ENCODE measurements around the gene SERTAD3.
"Not testable (repeated sequence)": the region's sequence is repeated elsewhere in the genome, so short reads cannot be mapped to it uniquely, and the experiment has no call there.

The SERTAD3 gene

DNA sequence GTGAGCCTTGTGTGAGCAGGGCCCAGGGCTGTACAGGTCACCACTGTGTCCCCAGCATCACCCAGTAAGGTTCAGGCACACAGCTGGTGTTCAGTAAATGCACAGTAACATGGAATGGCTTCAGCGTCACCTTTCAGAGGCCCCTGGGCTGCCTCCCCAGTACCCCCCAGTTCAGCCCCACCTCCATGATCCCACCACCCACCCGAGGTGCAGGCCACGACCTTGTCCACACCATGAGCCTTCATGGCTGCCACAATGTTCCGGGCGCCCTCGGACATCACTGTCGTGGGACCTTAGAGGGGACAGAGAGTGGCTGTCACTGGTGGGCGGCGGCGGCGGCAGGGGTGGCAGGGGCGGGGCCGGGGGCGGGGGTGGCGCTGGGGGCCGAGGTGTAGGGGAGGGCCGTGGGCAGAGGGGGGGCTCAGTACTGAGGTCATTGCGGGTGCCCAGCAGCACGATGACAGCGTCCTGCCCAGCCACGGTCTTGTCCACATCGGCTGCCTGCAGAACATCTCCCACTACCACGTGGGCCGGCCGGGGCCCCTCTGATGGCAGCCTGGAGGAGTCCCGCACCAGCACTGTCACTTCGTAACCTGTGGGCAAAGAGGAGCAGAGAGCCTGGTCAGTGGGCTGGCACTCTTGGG lies 13.9 kb upstream of the SERTAD3 start:
- no peak for DNase-seq

DNA sequence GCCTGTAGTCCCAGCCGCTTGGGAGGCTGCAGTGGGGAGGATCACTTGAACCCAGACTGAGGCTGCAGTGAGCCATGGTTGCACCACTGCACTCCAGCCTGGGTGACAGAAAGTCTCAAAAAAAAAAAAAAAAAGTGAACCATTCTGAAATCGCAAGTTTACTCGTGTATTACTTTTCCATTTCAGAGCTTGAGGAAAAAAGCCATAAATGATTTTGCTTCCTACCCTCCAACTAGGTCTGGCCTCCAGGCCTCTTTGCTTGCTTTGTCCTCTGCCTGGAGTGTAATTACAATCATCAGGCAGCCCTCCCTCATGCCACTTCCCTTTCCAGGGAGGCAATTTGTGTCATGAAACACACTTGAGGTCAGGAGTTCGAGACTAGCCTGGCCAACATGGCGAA lies 12.9 kb upstream of the SERTAD3 start:
- DNase-seq = no peak

DNA sequence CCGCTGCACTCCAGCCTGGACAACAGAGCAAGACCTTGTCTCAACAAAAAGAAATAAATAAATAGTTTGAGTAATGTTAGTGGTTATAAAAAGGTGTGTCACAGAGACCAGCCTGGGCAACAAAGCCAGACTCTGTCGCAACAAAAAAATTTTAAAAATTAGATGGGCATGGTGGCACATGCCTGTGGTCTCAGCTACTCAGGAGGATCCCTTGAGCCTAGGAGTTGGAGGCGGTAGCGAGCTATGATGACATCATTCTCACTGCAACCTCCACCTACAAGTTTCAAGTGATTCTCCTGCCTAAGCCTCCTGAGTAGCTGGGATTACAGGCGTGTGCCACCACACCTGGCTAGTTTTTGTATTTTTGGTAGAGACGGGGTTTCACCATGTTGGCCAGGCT lies 9.8 kb upstream of the SERTAD3 start:
- DNase-seq = not testable (repeated sequence)

DNA sequence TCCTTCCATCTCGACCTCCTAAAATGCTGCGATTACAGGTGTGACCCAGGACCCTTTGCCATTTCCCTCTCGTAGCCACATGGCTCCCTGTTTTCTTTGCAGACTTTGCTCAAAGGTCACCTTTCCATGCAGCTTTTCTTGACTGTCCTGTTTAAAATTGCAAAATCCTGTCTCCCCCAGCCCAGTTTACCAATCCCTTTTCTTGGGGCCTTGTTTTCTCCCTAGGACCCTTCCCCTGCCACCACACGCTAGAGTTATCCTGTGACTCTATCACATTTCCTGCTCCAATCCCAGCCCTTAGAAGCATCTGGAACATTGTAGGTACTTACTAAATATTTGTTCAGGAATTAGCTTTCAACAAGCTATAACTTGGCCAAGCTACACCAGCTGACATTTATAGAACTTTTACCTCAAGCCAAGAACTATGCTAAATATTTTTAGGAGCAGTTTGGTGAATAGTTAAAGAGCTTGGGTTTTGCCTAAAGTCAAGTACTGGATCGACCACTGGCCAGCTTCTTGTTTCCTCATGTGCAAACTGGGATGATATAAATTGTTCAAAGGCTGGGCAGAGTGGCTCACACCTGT lies 9.1 kb upstream of the SERTAD3 start:
- DNase-seq = no peak

DNA sequence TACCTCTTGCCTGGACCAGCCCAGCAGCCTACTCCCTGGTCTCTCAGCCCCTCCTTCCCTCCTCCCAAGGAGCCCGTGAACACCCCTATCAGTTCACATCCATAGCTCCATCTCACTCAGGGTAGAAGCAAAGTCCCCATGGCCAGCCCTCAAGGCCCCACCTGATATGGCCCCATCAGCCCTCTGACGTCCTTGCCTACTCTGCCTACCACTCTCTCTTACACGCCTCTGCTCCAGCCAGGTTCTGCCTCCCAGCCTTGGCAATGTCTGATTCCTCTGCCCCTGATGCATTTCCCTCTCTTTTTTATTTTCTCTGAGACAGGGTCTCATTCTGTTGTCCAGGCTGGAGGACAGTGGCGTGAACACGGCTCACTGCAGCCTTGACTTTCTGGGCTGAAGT lies 7.9 kb upstream of the SERTAD3 start:
- DNase-seq = no peak

DNA sequence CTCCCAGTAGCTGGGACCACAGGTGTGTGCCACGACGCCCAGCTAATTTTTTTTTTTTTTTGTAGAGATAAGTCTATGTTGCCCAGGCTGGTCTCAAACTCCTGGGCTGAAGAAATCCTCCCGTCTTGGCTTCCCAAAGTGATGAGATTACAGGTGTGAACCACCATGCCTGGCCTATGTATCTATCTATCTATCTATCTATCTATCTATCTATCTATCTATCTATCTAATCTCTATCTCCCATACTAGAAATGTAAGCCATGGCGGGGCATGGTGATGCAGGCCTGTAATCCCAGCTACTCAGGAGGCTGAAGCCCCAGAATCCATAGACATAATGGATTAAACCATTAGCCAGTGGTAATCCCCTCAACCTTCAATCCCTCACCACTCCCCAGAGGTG lies 6.5 kb upstream of the SERTAD3 start:
- no peak for DNase-seq

DNA sequence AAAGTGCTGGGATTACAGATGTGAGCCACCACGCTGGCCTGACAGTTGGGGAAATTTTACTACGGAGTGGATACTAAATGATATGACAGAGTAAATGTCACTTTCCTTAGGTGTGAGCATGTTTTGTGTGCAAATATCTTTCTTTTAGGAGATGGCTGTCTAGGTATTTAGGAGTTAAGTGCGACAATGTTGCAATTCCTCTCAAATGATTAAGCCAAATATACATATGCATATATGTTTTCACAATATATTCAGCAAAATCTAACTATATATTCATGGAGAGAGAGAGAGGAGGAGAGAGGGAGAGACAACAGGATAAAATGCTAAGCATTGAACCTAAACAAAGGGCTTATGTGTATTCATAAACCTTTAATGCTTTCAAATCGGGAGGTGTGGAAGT lies 5.4 kb upstream of the SERTAD3 start:
- no peak for DNase-seq

DNA sequence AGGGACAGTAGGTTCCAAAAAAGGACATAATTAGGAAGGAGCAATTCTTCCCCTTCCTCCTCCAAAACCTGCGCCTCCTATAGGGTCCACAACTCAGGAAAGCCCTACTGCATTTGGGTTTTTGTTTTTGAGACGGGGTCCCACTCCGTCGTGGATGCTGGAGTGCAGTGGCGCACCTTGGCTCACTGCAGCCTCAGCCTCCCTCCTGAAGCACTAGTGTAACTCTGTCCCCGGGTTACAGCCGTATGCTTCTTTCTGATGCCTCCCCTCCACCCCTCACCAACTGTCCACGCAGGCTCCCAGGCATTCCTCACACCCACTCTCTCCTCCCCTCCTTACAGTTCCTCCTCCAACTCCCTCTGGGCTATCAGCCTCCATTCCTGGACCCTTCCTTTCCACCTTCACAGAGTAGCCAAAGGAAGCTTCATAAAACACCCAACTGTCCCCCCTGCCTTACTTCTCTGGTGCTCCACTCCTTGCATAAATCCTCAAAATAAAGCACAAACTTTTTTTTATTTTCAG lies 2.2 kb upstream of the SERTAD3 start:
- DNase-seq = no peak

DNA sequence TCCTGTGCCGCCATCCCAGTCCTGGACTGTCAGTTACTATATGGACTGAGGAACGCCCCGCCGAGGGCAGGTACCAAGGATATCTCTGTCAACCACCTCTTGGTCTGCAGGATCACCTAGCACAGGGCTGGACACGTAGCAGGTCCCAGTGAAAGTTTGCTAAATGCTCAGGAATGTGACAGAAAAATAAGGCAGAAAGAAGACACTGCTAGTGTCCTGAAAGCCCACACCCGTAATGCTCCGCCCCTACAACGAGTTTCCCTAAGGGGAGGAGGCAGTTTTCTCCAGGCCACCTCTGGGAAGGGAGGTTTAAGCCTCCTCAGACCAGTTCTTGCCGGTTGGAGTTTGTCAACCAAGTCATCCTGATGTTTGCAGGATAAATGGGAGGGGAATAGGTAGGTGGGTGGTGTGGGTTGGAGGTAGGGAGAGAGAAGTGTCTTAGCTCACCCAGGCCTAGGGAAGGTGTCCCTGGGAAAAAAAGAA lies 1.7 kb upstream of the SERTAD3 start:
- DNase-seq = no peak

DNA sequence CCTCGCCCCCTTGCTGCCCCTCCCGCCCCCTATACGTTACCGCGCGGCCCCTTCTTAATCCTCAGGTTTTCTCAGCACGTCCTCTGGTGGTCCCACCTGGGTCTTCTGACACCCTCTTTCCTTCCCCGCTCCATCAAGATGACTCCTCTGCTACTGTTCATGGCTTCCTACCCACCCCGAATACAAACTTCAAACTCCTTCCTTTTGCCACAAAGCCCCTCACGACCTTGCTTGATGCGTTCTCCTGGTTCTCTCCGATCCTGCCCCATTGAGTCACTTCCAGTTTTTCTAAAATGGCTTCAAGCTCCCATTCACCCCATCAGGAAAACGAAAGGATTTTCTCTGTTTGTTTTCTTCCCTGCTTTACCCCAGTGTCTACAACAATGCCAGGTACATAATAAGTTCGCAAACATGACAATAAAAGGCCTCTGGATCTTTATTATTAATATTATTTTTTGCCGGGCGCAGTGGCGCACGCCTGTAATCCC lies 734 bp upstream of the SERTAD3 start:
- DNase-seq = no peak

DNA sequence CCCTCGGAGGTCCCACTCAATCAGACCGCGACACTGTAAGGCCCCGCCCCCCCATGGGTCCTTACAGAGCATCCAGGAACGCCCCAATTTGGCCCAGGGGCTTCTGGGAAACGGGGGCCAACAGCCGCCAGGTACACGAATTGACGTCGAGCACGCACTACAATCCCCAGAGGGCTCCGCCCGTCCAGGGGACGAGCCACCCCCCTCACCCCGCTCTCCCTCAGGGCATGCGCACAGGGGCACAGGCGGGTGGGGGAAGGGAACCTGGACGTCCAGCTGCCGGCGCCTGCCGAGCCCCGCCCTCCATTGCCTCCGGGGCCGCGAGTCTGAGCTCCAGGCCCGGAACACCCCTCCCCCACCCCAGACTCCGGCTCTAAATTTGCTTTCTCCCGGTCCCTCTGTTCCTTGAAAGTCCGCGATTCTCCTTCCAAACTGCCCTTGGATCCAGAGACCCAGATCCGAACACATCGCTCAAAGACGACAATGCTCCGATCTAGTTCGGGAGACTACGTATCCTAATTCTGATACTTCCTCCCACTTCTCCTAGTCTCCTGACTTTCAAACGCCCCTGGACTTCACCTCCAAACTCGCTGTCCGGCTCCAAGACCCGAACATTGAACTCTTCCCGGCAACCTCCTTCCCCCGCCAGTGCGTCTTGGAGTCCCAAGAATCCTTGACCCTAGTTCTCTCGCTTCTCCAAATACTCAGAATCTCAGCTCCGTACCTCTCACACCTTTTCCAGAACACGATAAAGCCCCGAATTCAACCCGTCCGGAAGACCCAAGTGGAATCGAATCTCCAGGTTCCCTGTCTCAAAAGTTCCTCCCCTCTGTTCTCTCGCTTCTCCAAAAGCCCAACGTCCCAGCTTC lies 770 bp downstream of the SERTAD3 start:
- DNase-seq = peak; percentile 99

DNA sequence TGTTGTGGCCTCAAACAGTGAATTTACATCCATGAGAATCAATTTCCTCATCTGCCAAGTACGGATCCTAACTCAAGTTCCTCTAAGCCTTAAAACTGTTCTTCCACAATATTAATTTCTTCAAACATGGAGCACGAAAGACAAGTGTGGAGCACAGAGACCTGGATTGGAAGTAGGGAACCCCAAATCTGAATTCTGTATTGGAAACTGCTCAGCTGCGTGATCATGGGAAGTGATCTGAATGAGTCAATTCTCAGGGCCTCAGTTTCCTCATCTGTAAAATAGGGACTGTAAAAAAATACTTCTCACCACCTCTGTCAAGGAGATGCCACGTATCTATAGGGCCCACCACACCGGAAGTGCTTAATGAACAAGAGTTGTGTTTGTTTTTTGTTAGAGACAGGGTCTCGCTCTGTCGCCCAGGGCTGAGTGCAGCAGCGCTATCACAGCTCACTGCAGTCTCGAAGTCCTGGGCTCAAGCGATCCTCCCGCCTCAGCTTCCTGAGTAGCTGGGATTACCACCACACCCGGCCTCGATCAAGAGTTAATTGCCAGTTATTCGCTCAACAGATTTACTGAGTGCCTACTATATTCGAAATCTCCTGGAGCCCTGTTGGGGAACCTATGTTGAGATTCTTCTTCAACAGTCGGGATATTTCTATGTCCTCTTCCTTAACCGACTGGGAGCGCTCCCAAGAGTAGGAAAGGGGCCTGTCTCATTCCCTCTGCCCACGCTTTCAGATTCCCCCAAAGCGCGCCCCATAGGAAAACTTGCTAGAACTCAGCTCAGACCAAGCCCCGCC lies 1.6 kb downstream of the SERTAD3 start:
- DNase-seq = no peak

DNA sequence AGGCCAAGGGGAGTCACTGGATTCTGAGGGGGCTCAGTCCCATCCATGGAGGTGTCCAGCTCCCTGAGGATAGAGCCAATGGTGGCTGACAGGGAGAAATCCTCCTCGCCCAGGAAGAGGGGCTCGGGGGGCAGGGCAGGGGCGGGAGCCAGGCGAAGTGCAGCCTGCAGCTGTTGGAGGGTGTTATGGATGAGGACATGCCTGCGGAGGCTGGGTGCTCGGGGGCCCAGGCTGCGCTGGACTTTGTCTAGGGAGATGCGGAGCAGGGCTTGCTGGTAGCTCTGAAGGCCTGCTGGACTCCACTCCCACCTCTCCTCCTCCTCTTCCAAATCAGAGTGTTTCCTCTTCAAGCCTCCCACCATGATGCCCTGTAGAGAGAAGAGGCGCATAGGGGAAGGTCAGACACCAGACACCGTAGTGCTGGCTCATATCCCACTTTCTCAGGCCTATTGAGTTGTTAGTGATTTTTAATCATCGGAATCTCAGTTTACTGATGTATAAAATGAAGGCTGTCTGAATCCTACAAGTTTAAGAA lies 2.3 kb downstream of the SERTAD3 start:
- no peak for DNase-seq

DNA sequence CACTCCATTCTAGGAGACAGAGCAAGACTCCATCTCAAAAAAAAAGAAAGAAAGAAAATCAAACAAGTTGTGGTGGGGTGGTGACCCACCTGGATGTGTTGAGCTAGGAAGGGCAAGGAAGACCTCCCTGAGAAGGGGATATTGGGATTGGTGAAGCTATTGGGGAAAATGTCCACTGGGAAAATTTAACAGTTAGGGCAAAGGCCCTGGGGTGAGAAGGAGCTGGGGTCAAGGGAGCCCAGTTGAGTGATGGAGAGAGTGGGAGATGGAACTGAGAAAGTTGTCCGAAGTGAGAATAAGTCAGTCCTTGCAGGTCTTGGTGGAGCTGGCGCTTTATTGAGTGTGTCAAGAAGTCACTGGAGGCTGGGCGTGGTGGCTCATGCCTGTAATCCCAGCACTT lies 5.9 kb downstream of the SERTAD3 start:
- no peak for DNase-seq

DNA sequence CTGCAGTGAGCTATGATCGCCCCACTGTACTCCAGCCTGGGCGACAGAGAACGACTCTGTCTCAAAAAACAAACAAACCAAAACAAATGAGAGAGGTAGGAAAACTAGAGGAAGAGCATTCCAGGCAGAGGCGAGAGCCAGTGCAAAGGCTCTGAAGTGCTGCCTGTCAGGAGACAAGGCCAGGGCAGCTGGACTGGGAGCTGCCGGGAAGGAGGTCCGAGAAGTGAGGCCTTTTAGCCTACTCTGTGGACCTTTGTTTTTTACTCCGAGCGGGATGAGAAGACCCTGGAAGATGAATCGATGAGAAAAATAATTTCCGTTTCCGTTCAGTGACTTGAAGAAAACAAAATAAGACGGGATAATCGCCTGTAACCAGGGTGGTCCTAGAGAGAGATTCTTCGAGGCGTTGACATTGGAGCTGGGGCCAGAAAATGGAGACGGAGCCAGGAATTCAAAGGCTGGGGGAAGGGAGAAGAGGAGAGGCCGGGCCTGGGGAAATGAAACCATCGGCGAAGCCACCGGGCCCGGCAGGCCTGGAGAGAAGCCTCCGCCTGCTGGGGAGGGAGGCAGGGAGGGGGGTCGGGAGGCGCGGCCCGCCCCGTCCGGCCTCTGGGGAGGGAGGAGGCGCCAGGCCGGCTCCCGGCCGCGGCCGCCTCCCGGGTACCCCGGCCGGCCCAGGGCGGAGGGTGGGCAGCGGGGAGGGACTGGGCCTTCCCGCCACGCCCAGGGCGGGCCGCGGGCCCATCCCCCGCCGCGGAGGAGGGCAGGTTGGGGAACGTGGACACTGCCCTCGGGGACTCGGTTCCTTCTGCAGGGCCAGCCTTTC lies 10.5 kb downstream of the SERTAD3 start:
- peak; percentile 87 to 88 for DNase-seq

DNA sequence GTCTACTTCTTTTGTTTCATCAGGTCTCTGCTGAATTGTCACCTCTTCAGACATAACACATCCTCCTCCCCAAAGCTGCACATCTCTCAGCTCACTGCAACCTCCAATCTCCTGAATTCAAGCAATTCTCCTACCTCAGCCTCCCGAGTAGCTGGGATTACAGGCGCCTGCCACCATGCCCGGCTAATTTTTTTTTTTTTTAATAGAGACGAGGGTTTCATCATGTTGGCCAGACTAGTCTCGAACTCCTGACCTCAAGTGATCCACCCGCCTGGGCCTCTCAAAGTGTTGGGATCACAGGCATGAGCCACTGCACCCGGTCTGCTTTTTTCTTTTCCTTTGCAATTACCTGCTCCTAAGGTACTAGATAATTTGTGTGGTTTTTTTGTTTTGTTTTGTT lies 11.4 kb downstream of the SERTAD3 start:
- DNase-seq = not testable (repeated sequence)

DNA sequence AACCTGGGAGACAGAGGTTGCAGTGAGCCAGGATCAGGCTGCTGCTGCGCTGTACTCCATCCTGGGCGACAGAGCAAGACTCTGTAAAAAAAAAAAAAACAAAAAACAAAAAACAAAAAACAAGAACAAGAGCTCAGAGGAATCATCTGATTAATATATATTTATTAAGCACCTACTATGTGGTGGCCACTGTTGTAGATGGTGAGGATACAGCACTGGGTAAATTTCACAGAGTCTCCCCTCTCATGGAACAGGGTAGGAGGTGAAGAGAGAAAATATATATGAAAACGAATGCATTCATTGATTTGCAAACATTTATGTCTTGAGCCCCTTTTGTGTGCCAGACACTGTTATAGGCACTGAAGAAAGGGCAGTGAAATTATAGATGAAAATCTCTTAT lies 12.4 kb downstream of the SERTAD3 start:
- DNase-seq = no peak

DNA sequence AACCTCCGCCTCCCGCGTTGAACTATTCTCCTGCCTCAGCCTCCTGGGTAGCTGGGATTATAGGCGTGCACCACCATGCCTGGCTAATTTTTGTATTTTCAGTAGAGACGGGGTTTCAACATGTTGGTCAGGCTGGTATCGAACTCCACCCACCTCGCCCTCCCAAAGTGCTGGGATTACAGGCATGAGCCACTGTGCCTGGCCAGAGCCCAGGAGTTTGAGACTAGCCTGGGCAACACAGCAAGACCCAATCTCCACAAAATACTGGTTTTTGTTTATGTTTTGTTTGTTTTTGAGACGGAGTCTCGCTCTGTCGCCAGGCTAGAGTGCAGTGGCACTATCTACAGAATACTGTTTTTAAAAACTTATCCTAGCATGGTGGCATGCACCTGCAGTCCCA lies 13.9 kb downstream of the SERTAD3 start:
- not testable (repeated sequence) for DNase-seq

DNA sequence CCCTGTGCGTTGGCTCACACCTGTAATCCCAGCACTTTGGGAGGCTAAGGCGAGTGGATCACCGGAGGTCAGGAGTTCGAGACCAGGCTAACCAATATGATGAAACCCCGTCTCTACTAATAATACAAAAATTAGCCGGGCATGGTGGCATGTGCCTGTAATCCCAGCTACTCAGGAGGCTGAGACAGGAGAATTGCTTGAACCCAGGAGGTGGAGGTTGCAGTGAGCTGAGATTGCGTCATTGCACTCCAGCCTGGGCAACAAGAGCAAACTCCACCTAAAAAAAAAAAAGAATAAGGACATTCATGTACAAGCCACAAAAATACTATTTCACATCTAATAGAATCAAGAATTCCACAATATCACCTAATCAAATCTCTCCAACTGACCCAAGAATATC lies 15.9 kb downstream of the SERTAD3 start:
- not testable (repeated sequence) for DNase-seq

DNA sequence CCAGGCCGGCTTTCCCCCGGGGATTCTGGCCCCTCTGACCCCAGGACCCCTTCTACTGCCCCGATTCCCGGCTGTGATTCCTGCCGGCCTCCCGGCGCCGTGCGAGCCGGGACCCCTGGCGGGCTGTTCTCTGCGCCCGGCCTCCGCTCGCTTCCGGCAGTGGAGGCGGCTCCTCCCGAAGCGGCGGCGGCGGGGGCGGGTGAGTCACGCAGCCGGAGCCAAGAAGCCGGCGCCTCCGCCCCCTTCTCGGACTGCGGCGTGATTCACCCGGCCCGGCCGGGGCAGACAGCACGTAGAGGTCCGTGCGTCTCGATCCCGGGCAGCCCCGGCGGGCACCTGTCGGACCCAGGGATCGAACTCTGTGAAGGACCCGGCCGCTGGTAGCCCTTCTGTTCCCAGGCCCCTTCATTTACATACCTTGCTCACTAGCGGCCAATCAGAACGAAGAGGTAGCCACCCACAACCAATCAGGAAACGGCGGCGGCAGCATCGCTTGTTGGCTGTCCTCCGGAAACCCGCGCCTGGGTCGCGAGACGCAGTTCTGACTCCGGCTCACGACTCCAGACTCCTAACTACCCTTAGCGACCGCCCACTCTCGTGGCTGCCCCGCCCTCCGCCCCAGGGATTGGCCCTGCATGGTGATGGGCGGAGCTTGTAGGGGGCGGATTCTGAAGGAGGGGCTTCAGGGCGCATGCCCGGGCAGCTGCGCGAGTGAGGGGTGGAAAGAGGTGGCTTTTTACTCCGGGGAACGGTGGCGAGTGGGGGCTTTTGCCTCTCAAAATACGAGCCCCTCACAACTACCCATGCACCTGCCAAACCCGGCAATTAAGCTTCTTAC lies 18.5 kb downstream of the SERTAD3 start, which contains the start of gene SERTAD1:
Gene SERTAD1 (minus strand): TSS at position 543 of the 838 bp plus-strand sequence. CDS start 2,446 bp downstream, outside the sequence.
- peak; percentile 100 for DNase-seq
